ENCODE data around the gene ALOX5AP.
A peak's percentile ranks its signal among the peaks of the same experiment; 100 is the strongest.

The ALOX5AP gene

GRCh38 chr13:30724778-30725177 lies 10.6 kb upstream of the ALOX5AP start:
- H3K27me3 Mint-ChIP-seq, result peaks cover 4% of the 10 kb centered on the region

DNA sequence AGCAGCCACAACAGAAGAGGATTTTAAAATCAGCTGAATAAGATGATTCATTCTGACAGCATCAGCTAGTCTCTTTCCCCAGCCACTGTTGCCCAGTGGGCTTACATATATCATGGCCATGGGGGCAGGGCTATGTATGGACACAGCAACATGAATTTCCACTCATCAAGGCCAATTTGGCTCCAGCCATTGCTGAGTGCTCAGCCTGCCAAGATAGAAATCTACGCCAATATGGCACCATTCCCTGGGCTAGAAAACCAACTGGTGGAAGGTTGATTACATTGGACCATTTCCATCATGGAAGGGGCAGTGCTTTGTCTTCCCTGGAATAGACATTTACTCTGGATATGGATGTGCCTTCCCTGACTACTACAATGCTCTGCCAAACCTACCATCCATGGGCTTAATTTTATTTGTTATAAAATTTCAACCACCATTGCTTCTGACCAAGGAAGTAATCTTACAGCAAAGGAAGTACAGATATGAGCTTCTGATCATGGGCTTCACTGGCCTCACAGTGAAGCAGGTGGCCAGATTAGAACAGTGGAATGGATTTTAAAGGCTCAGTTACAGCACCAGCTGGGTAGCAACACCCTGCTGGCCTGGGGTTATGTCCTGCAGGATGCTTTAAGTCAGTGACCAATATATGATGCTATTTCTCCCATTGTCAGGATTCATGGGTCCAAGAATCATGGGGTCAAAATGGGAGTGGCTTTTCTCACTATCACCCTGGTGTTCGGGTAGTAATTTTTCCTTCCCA lies 9.8 kb upstream of the ALOX5AP start:
- Mint-ChIP-seq H3K27ac (no peak overlapping the region), H3K36me3 (ENCODE audit: low read depth) (no peaks in the 10 kb centered on the region), H3K4me3 (no peak overlapping the region), H3K4me1 (peaks cover 18% of the 10 kb centered on the region), H3K9me3 (peaks cover 7% of the 10 kb centered on the region), H3K27me3 (peaks cover 4% of the 10 kb centered on the region)
- ATAC-seq (no peak), DNase-seq (no peak)

More at GRCh38 chr13:30724778-30725177, 10.6 kb upstream of the ALOX5AP start:
- H3K9me3 Mint-ChIP-seq, result peaks cover 7% of the 10 kb centered on the region
- H3K36me3 Mint-ChIP-seq (ENCODE audit: low read depth), result no peaks in the 10 kb centered on the region
- ATAC-seq (no peak), DNase-seq (no peak)
- H3K27ac Mint-ChIP-seq, result no peak overlapping the region
- no peak overlapping the region for H3K4me3 Mint-ChIP-seq
- peaks cover 23% of the 10 kb centered on the region for H3K4me1 Mint-ChIP-seq

GRCh38 chr13:30726192-30726591 lies 9.2 kb upstream of the ALOX5AP start:
- DNase-seq (no peak), ATAC-seq (no peak)
- Mint-ChIP-seq H3K4me1 (peaks cover 11% of the 10 kb centered on the region), H3K27ac (no peak overlapping the region), H3K9me3 (peaks cover 7% of the 10 kb centered on the region), H3K36me3 (ENCODE audit: low read depth) (no peaks in the 10 kb centered on the region), H3K4me3 (no peak overlapping the region), H3K27me3 (peaks cover 4% of the 10 kb centered on the region)

DNA sequence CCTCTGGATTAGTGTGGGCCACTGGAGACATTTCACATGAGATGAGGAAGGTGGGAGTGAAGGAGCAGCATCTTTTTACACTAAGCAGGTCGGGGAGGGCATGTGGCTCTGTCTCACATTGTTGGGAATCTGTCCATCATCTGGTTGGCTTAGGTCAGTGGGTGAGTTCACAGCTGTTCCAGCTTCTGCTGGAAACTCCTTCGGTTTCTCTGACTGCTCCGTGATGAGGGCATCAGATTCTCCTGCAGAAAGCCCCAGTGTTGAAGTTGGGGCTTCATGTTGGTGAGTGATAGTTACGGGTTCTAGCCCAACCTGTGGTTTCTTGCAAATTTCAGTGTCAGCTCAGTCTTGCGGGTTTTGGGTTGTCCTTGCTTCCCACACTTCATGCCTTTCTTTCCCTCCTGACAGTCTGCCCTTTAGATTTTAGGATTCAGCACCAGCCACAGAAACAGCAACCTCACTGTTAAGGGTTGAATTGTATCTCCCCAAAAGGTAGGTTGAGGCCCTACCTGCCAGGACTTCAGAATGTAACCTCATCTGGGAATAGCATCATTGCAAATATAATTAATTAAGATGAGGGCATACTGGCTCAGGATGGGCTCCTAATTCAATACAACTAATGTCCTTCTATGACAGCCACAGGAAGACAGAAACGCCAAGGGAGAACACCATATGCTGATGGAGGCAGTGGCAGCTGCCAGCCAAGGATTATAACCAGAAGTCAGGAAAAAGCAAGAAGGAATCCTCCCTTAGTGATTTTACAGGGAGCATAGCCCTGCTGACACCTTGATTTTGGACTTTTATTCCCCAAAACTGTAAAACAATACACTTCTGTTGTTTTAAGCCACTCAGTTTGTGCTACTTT lies 7.6 kb upstream of the ALOX5AP start:
- DNase-seq (no peak), ATAC-seq (peak; percentile 20)
- H3K27me3 Mint-ChIP-seq, result peaks cover 2% of the 10 kb centered on the region
- no peaks in the 10 kb centered on the region for H3K36me3 Mint-ChIP-seq (ENCODE audit: low read depth)
- H3K27ac Mint-ChIP-seq, result no peak overlapping the region
- no peak overlapping the region for H3K4me3 Mint-ChIP-seq
- H3K9me3 Mint-ChIP-seq, result no peaks in the 10 kb centered on the region
- H3K4me1 Mint-ChIP-seq, result peaks cover 2% of the 10 kb centered on the region

GRCh38 chr13:30729801-30730200 lies 5.5 kb upstream of the ALOX5AP start:
- Mint-ChIP-seq H3K4me3 (no peak overlapping the region), H3K9me3 (no peaks in the 10 kb centered on the region), H3K36me3 (ENCODE audit: low read depth) (no peaks in the 10 kb centered on the region), H3K4me1 (peaks cover 12% of the 10 kb centered on the region), H3K27ac (no peak overlapping the region), H3K27me3 (peaks cover 2% of the 10 kb centered on the region)
- DNase-seq (no peak), ATAC-seq (no peak)

DNA sequence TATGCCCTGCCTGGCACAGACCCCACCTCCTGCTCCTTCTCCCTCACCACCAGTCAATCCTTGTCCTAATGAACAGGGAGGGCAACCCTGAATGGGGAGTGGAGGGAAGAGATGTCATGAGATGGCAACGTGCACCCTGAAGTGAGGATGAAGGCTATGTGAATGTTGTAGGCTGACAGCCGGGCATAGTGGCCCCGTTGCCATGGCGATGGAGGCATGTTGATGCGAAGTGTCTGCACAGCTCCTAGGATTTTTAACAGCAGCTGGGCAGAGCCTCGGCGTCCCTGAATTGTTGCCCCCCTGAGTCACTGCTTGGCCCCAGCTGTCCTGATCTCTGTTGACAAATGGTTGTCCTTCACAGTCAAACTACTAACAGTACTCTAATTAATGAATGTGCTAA lies 4.8 kb upstream of the ALOX5AP start:
- Mint-ChIP-seq H3K27ac (no peak overlapping the region), H3K4me3 (no peak overlapping the region), H3K36me3 (ENCODE audit: low read depth) (no peaks in the 10 kb centered on the region), H3K27me3 (peaks cover 2% of the 10 kb centered on the region), H3K4me1 (peaks cover 18% of the 10 kb centered on the region), H3K9me3 (no peaks in the 10 kb centered on the region)
- no peak for DNase-seq
- no peak for ATAC-seq

DNA sequence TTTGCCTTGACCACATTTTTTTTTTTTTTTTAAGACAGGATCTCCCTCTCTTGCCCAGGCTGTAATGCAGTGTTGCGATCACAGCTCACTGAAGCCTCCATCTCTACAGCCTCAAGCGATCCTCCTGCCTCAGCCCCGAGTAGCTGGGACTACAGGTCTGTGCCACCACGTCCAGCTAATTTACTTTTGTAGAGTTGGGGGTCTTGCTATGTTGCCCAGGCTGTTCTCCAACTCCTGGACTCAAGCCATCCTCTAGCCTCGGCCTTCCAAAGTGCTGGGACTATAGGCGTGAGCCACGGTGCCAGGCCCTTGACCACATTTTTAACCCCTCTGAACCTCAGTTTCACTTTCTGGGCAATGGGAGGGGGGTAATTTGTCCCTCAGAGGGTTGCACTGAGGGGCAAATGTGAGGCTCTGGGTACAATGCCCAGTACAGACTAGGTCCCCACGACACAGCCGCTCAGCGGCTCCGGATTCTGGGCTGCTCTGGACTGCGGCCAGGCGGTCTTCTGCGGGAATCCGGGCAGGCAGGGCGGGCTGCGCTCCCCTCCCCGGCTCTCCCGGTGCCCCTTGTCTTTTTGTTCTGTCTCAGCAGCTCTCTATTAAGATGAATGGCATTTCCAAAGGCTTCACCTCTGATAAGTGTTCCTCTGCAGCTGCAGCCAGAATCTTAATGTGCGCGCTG lies 3.8 kb upstream of the ALOX5AP start:
- H3K27me3 Mint-ChIP-seq, result peaks cover 2% of the 10 kb centered on the region
- H3K9me3 Mint-ChIP-seq, result no peaks in the 10 kb centered on the region
- DNase-seq, result no peak
- ATAC-seq, result no peak
- H3K4me1 Mint-ChIP-seq, result peaks cover 27% of the 10 kb centered on the region
- H3K4me3 Mint-ChIP-seq, result no peak overlapping the region
- H3K36me3 Mint-ChIP-seq (ENCODE audit: low read depth), result no peaks in the 10 kb centered on the region
- no peak overlapping the region for H3K27ac Mint-ChIP-seq

- ATAC-seq, result no peak
- no peak overlapping the region for H3K27ac Mint-ChIP-seq
- peaks cover 32% of the 10 kb centered on the region for H3K4me1 Mint-ChIP-seq
- peaks cover 2% of the 10 kb centered on the region for H3K27me3 Mint-ChIP-seq
- H3K4me3 Mint-ChIP-seq, result no peak overlapping the region
- H3K36me3 Mint-ChIP-seq (ENCODE audit: low read depth), result no peaks in the 10 kb centered on the region
- DNase-seq, result no peak
- H3K9me3 Mint-ChIP-seq, result no peaks in the 10 kb centered on the region
Measured at GRCh38 chr13:30732046-30732390, 3.3 kb upstream of the ALOX5AP start.

DNA sequence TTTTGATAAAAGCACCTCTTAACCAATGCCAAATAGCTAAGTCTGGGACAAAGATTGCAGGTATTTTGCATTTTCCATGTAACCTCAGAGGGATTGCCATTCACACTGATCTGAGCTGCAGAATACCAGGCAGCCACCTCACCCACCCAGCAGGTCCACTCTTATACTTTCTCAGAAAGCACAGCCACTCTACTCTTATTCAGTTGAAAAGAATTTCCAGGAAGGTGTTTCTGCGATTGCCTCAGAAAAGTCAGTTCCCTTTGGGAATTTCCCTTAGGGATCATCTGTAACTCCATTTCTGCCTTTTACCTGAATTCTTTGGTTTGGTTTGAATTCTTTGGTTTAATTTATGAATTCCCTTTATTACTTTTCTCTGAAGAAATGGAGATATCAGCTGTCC lies 904 bp upstream of the ALOX5AP start:
- Mint-ChIP-seq H3K4me1 (peaks cover 55% of the 10 kb centered on the region), H3K9me3 (no peaks in the 10 kb centered on the region), H3K27me3 (peaks cover 2% of the 10 kb centered on the region), H3K27ac (peak overlapping the region; percentile 94), H3K4me3 (peak overlapping the region; percentile 90), H3K36me3 (ENCODE audit: low read depth) (no peaks in the 10 kb centered on the region)
- DNase-seq (no peak), ATAC-seq (no peak)

DNA sequence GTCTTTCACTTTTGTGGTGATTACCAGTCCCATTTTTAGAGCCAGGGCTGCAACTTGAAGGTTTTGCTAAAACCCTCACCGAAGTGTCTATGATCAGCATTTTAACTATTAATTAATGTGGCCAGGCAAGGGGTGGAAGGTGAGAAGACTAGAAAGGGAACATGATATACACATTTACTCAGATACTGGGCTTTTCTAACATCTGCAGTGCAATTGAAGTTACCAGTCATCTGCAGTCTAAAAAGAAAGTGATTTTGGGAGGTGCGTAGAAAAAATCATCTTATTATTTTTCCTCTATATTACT lies 481 bp downstream of the ALOX5AP start:
- DNase-seq (no peak), ATAC-seq (no peak)
- H3K27me3 Mint-ChIP-seq, result peaks cover 2% of the 10 kb centered on the region
- H3K4me3 Mint-ChIP-seq, result peak overlapping the region; percentile 90
- no peaks in the 10 kb centered on the region for H3K9me3 Mint-ChIP-seq
- peak overlapping the region; percentile 94 for H3K27ac Mint-ChIP-seq
- peaks cover 69% of the 10 kb centered on the region for H3K4me1 Mint-ChIP-seq
- no peaks in the 10 kb centered on the region for H3K36me3 Mint-ChIP-seq (ENCODE audit: low read depth)

DNA sequence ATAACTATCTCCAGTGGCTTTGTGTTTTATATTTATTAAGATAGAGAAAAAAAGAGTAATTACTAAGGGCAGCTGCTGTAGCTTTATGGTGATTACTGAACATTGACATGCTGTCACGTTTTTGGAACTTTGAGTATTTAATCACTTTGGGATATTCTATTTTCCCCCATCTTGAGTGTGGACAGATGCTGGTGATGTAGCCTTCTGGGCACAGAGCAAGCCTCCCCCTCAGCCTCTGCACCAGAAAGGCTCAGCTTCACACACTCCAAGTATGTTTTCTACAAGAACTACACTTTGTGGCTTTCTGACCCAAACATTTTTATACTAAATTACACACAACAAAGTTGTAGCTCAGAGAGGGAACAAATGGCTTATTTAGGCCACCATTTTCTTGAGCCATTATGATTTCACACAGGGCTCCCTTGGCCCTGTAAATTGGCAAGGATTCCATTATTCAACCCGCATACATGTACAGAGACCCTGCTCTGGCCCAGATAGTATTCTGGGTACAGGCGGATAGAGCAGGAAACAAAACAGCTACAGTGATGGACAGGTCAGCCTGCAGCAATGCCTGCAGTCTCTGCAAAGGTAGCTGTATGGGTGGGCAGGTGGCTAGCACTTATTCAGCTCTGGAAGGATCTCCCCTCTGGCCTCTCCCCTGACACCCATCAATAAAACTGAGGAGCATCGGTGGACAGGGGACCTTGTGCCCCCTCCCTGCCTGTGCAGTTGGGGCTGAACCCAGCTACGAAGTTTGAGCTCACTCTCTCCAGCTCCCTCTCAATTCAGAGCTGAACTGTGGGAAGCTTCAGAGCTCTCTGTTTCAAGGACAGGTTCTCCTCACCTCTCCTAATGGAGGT lies 1.3 kb downstream of the ALOX5AP start:
- peaks cover 2% of the 10 kb centered on the region for H3K27me3 Mint-ChIP-seq
- H3K4me3 Mint-ChIP-seq, result peak overlapping the region; percentile 90
- DNase-seq (no peak), ATAC-seq (no peak)
- H3K27ac Mint-ChIP-seq, result peak overlapping the region; percentile 94
- no peaks in the 10 kb centered on the region for H3K36me3 Mint-ChIP-seq (ENCODE audit: low read depth)
- peaks cover 73% of the 10 kb centered on the region for H3K4me1 Mint-ChIP-seq
- no peaks in the 10 kb centered on the region for H3K9me3 Mint-ChIP-seq

DNA sequence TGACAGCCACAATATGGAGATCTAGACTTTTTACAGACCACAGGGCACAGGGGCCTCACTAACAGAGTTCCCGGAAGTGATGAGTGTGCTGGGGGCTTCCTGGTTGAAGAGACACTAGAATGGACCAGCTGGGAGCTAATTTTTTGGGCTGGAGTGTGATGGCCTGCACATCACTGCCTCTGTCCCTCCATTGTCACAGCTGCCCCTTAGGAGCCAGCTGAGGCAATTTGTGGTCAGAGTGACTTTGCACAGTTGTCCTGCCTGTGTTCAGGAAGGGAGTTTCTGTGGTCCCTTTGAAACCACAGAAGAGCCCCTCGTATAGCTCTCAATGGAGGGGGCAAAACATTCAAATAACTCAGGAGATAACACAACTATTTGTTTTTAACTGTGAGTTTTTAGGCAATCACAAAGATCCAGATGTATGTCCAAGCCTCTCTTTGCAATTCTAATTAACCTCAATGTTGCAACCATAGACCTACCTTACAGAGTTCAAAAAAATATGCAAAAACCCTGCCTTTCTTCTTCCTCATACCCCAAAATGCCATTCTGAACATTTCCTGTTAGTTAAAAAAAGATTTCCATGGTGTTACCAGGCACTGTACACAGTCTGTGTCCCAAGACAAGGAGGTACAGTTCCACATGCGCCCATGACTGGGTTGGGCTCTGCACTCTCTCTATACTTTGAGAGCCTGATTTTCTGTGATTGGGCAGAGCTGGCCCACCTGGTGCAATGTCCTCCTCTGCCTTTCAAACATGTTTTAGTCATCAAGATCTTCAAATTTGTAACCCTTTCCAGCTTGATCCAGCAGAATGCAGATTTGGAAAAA lies 2.4 kb downstream of the ALOX5AP start:
- Mint-ChIP-seq H3K36me3 (ENCODE audit: low read depth) (no peaks in the 10 kb centered on the region), H3K27me3 (no peaks in the 10 kb centered on the region), H3K9me3 (no peaks in the 10 kb centered on the region), H3K4me1 (peaks cover 76% of the 10 kb centered on the region), H3K27ac (peak overlapping the region; percentile 67), H3K4me3 (peak overlapping the region; percentile 90)
- no peak for ATAC-seq
- no peak for DNase-seq

DNA sequence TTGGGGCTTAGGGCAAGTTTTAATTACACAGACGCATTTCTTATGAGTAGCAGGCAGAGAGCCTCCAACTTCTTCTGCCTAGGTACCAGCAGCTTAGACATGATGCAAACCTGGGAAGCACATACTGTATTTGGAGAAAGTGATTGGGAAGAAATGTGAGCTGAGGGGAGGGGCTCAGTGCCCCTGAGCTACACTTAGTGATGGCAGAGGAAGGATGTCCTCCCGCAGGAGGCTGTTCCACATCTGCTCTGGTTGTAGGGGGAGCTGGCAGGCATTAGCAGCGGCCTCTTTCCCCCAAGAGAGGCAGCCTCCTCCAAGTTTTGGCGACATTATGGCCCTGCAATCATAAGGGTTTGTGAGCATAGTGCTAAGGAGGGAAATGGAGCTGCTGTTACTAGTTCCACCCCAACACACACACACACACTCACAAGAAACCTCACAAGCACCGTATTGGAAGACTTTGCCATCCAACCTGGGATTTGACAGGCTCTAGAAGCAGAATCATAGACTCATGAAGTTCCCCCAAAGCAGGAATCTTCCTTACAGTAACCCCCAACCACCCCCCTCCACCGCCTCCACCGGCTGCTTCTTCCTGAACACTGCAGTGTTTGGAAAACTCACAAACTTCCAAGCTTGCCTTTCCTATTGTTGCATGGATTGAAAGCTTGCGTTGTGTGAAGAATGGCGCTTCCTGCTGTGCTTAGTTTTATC lies 3.3 kb downstream of the ALOX5AP start:
- ATAC-seq, result no peak
- Mint-ChIP-seq H3K27me3 (peaks cover 3% of the 10 kb centered on the region), H3K36me3 (ENCODE audit: low read depth) (peaks cover 2% of the 10 kb centered on the region), H3K4me1 (peaks cover 83% of the 10 kb centered on the region), H3K27ac (no peak overlapping the region), H3K9me3 (no peaks in the 10 kb centered on the region), H3K4me3 (no peak overlapping the region)
- no peak for DNase-seq

All from activated naive CD8-positive, alpha-beta T cell treated with anti-CD3 and anti-CD28 coated beads, Interleukin-2, amount 50 U/mL, for 24 hours (primary cell).